Activated naive CD4-positive, alpha-beta T cell (primary cell): ENCODE results near the gene STAC3.

Source experiments
- DNase-seq, 4 experiments: peaks; one replicate each; lab custom pipeline; 2025; lab: John Stamatoyannopoulos, UW

The STAC3 gene

DNA sequence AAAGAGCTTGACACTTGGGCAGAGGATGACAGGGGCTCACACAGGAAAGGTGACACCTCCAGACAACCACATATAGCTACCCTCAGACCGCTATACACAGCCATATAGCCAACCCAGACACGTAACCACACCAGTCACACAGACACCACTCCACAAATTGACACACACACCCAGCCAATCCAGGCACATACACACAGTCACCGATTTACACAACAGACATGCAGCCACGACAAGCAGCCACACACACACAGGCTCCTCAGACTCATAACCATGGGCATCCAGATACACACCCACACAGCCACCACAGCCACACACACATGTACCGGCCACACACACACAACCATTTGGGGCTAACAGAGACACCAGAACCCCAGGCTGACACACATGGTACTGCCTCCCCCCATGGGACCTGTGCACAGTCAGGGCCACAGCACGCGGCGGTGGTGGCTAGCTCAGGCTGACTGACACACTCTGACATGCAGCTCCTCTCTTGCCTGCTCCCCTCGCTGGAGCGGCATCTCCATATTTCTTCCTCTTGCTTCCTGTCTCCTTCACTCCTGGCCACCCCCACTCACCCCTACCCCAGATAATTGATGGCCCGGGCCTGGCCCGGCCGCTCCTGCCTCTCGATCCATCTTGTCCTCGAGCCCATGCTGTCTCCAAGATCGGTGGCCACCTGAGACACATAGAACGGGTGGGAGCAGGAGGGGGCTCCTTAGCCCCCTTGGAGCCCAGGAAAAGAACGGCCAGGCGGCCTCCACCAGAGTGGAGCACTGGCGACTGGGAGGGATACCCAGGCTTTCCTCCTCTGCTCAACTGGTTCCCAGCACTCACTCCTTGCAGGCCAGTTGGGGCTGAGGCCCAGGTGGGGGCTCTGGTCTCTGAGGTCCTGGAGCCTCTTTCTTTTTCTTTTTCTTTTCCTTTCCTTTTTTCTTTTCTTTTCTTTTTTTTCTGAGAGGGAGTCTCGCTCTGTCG, 27.5 kb downstream of the STAC3 start:
- no peak for DNase-seq

DNA sequence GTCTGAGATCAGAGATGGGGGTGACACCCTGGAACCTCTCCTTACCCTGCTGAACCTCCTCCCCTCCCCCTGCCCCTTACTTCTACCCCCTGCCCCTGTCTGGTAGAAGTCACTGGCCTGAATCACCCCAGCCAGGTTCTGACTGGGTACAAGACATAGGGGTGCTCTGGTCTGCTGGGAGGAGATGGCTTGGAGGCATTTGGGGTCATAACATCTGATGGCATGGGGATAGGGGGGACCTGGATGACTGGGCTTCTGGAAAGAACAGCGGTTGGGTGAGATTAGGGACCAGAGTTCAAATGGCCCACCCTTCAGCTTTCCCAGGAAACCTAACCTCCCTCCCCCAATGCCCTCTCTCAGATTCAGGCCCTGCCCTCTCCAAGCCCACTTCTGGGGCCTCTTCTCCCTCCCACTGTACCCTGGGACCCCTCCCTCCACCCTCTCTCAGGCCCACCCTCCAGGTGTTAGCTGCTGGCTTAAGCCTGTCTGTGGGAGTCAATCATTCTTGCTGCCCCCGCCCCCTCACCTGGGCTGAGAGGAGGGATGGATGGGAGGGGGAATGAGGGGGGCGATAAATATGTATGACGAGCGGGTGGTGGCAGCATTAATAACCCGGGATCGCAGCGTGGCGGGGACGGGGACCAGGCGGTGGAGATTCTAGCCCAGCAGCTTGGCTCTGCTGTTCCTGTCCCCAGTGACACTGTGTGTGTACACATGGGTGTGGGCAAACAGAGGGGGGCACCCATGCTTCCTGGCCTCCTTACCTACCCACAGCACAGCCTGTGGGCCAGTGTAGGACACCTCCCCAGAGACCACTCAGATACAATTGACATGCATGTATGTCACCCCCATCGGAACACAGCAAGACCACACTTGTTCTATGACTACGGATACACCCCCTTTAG, 28.4 kb downstream of the STAC3 start:
- no peak for DNase-seq

DNA sequence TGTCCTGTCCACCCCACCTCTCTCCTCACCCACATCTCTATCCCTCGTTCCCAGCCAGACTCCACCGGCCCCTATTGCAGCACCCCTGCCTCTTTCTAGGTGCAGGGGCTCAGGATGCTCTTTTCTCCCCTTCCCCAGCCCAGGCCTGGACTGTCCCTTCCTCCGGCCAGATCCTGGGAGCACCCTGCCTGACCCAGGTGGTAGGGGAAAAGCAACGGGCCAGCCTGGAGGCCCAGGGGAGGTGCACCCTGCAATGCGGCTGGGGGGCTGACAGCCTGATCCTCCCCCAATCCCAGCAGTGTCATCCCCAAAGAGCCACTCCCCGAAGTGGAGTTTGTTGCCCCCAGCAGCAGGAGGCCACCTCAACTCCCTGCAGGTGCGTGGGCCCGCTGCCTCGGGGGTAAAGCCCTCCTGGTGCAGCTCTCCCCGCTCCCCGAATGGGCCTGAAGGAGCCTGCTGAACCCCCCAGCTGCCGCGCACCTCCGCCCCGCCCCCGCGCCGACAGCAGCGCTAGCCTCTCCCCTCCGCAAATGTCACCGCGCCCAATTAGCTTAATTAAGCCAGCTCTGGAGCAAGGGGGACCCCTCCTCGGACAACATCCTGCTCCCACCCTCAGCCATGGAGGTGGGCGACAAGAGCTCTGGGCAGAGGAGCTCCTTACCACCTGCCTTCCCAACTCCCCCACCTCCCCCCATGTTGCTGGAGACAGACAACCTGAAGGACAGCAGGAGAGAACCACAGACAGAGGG, 29.6 kb downstream of the STAC3 start:
- no peak for DNase-seq

GRCh38 chr12:57220770-57221168, 30.2 kb downstream of the STAC3 start:
- no peak for DNase-seq

GRCh38 chr12:57219993-57220754, 30.8 kb downstream of the STAC3 start:
- DNase-seq: no peak

DNA sequence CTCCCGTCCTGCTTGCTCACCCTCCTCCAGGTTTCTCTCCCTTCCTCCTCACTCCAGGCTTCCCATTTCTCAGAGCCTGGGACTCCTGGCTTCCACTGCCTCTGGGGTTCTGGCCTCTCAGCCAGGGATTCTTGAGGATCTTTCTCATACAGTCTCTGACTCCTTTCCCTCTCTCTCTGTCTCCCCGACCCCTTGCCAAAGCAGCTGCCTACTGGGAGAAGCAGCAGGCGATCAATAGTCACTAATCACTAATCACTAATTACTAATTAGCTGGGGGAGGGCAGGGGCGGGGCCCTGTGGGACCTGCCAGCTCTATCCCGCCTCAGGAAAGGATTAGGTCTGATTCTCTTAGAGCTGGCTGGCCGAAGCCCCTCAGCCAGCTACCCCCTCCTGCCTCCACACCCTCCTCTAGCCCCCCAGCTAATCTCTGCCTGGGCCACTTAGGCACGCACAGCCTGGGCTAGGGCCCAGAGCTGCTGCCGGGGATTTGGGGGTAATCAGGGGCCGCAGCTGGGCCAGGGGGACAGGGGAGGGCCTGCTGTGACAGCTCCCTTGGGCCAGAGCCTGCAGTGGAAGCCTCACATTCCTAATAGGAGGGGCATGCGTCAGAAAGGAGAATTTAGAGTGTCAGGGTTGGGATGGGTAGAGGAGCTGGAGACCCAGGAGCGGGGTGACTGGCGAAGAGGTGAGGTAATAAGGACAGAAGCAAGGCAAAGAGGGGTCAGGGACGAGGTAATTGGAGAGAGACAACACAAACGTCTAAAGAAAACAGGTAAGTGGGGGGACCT, 31.6 kb downstream of the STAC3 start:
- DNase-seq: no peak

GRCh38 chr12:57218030-57218853, 32.7 kb downstream of the STAC3 start:
- DNase-seq: no peak

DNA sequence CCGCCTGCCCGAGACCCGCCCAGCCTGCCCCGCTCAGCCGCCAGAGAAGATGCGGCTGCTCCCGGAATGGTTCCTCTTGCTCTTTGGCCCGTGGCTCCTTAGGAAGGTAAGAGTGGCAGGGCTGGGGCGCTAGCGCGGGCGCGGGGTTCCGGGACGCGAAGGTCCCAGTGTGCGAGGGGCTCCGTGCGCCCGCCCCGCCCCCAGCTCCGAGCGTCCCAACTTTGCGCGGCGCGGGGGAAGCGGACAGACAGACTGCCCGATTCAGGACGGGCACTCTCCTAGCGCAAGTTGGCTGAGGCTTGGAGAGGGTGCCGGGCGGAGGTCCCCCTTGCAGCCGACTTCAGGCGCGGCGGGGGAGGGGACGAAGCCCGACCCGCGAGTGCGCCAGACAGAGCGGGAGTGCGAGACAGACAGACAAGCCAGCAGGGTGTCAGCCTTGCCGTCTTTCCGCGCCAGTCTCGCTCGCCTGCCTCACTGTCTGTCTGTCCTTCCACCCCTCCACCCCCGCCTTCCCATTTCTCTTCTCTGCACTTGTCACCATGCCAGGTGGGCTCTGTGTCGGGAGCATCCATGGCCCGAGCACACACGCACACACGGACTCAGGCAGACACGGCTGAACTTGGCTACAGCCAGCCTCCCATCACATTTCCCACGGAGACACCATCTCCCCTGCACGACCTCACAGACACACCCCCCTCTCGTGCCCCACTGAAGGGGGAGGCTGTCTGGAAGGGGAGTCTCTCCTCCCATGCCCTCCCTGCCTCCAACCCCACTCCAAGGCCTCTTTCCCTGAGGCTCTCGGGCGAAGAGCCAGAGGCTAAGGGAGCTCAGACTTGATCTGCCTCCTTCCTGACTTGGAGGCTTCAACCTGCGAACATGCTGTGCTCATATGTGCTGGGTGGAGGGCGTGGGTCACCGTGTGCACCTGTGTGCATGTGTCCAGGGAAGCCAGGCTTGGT, 33.8 kb downstream of the STAC3 start:
- DNase-seq: no peak

DNA sequence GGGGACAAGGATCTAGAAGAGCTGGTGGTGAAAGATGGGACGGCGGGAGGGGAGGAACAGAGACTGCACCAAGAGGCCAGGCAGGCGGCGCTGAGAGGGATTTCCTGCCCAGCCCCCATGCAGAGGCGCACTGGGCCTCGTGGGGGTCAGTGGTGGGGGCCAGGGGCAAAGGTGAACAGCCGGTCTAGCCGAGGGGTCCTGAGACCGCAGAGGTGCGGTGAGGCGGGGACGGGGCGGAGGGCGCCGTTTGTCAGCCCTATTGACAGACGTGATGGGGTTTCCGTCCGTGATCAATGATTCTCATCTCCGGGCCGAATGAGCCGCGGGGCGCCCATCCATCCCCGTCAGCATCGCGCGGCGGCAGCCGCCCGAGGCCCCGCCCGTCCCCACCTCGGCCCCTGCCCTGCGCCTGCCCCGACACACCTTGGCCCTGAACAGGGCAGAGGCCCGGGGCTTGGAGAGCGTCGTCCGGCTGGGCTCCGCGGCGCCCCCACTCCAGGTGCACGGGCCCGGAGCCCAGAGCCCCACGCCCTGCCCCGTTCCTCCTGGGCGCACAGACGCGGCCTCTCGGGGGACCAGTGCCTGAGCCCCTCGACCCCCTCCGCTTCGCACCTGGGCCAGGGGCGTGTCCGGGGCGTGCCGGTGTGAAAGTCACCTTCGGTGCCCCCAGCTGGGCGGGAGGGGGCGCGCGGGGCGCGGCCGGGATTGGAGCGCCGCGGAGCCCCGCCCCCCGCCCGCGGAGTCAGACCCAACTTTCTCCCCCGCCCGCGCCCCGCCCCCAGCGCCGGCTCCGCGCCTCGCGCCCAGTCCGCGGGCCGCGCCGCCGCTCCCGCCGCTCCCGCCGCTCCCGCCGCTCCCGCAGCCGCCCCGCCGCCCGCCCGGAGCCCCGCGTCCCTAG, 34.7 kb downstream of the STAC3 start, which contains the start of gene NXPH4:
TSS of gene NXPH4 (plus strand) at position 781 of the 898 bp plus-strand sequence. CDS start 176 bp downstream, outside the sequence.
- DNase-seq: peak in 2 of 4 experiments; percentile 14 to 51

DNA sequence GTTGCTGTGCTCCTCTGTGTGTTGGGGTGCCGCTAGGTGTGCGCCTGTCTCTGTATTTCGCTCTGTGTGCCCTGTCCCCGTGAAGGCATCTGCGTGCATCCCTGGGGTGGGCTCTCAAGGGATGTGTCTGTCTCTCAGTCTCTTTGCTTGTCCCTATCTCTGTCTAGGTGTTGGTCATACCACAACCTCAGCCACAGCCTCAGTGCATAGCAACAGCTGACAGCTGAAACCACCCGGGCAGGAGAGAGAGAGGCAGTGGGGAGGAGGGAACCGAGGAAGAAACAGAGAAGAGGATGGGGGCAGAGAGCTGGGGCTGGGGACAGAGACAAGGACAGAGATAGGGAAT, 35.3 kb downstream of the STAC3 start:
- DNase-seq: no peak

DNA sequence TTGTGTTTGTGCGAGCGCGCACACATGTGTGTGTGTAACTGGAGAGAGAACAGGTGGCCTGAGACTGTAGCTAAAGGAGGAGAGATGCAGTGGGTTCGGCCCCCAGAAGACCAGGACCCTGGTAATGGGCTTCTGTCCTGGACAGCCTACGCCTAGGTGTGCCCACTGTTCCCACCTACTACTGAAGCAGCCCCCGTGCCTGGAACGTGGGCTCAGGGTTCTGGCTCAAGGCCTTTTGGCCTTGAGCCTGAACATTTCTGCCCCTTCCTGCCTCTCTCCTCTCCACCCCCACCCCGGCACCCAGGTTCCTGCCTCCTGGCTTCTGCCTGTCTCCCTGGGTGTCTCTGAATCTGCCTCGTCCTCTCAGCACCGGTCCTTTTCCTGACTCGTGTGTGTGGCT, 35.9 kb downstream of the STAC3 start:
- DNase-seq: no peak

DNA sequence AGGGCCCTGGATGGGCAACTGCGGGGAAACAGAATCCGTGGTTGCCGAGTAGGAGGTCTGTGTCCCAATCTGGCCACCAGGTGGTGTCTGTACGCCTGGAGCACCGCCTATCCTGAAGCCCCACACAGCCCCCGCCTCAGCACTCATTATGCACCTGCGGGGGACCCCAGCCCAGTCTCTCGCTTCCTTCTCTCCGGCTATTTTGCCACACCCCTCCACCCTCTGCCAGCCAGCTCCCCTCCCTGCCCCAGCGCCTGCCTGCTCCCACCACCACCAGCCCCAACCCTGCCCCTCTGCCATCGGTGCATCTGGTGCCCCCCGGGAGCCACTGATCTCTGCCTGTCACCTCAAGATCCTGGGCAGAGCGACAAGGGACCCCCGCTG, 36.6 kb downstream of the STAC3 start:
- DNase-seq: peak; percentile 19 to 54 (median 28)

GRCh38 chr12:57213763-57214397, 37.1 kb downstream of the STAC3 start:
- no peak for DNase-seq

- DNase-seq: peak; percentile 47 to 76 (median 68)
Observed at GRCh38 chr12:57213058-57213715, 37.8 kb downstream of the STAC3 start.

DNA sequence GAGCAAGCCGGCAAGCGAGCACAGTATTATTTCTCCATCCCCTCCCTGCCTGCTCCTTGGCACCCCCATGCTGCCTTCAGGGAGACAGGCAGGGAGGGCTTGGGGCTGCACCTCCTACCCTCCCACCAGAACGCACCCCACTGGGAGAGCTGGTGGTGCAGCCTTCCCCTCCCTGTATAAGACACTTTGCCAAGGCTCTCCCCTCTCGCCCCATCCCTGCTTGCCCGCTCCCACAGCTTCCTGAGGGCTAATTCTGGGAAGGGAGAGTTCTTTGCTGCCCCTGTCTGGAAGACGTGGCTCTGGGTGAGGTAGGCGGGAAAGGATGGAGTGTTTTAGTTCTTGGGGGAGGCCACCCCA, 38.3 kb downstream of the STAC3 start:
- DNase-seq: no peak
